CD14-positive monocyte (primary cell): ENCODE measurements around the gene FGFRL1. TPM values are rescaled to one million over a fixed set of nuclear protein-coding genes. Genes with fewer than 3 reads are reported as not detected.

Experiments
- DNase-seq, 3 donors: peaks; one replicate each; pipeline ENCODE4 v3.0.0-alpha.2; 2011 to 2022
- H2AFZ ChIP-seq: 2 replicates; pipeline ENCODE4 v1.6.0; 2012; ENCODE audit warnings: mild to moderate bottlenecking, low read depth, low read length, inconsistent platforms; ENCODE audit not compliant: insufficient read depth, poor library complexity, severe bottlenecking
- H3K27ac ChIP-seq, 2 donors: 1 replicate in 1 of 2; 2 replicates in 1 of 2; pipeline ENCODE4 v1.5.1; 2012 to 2013; ENCODE audit warnings: low read length in 2 of 2, control low read depth in 1 of 2, inconsistent platforms in 1 of 2, low read depth in 1 of 2, mild to moderate bottlenecking in 1 of 2
- H3K27me3 ChIP-seq, 2 donors: one replicate each; pipeline versions ENCODE4 v1.6.0 to v1.6.1; 2011 to 2013; ENCODE audit warnings: low read length in 2 of 2; ENCODE audit not compliant: control insufficient read depth in 2 of 2, insufficient read depth in 2 of 2
- H3K36me3 ChIP-seq, 2 donors: replicated peaks in 1 of 2; 1 replicate in 1 of 2; 2 replicates in 1 of 2; pipeline versions ENCODE4 v1.5.1 to v1.6.1; 2012 to 2013; ENCODE audit warnings: low read length in 2 of 2, control low read depth in 1 of 2, inconsistent platforms in 1 of 2, mild to moderate bottlenecking in 1 of 2; ENCODE audit not compliant: insufficient read depth in 2 of 2, control insufficient read depth in 1 of 2
- H3K4me1 ChIP-seq, 2 donors: 1 replicate in 1 of 2; 2 replicates in 1 of 2; pipeline versions ENCODE4 v1.5.1 to v1.6.1; 2012 to 2013; ENCODE audit warnings: low read length in 2 of 2, control low read depth in 1 of 2, inconsistent platforms in 1 of 2, mild to moderate bottlenecking in 1 of 2, moderate library complexity in 1 of 2; ENCODE audit not compliant: insufficient read depth in 2 of 2, control insufficient read depth in 1 of 2
- H3K4me2 ChIP-seq: replicated peaks from 2 replicates; pipeline ENCODE3; 2012; ENCODE audit warnings: low read length, moderate library complexity, mild to moderate bottlenecking; ENCODE audit not compliant: poor library complexity, severe bottlenecking; ENCODE audit errors: extremely low read depth
- H3K4me3 ChIP-seq, 3 experiments: fragments of 200-600 bp in 1 of 3; sonication (generic) in 1 of 3; replicated peaks in 1 of 3; 1 replicate in 2 of 3; 2 replicates in 1 of 3; pipeline ENCODE4 v1.5.1; 2011 to 2013; ENCODE audit warnings: low read length in 3 of 3, mild to moderate bottlenecking in 3 of 3, control low read depth in 2 of 3, low read depth in 2 of 3, inconsistent platforms in 1 of 3, moderate library complexity in 1 of 3
- H3K79me2 ChIP-seq: 2 replicates; pipeline ENCODE4 v1.6.0; 2012; ENCODE audit warnings: mild to moderate bottlenecking, control low read depth, inconsistent platforms, low read length, moderate library complexity; ENCODE audit not compliant: insufficient read depth
- H3K9ac ChIP-seq: 2 replicates; pipeline ENCODE4 v1.6.0; 2017; ENCODE audit warnings: low read length, mild to moderate bottlenecking; ENCODE audit not compliant: insufficient read depth, poor library complexity, severe bottlenecking
- H3K9me3 ChIP-seq, 2 donors: replicated peaks in 1 of 2; 1 replicate in 1 of 2; 2 replicates in 1 of 2; pipeline versions ENCODE4 v1.5.1 to v1.6.1; 2012 to 2013; ENCODE audit warnings: low read length in 2 of 2, control low read depth in 1 of 2; ENCODE audit not compliant: control insufficient read depth in 1 of 2, insufficient read depth in 1 of 2
- H4K20me1 ChIP-seq: 2 replicates; pipeline ENCODE4 v1.6.0; 2012; ENCODE audit warnings: mild to moderate bottlenecking, low read length, control low read depth, moderate library complexity; ENCODE audit not compliant: insufficient read depth
- H3K27ac Mint-ChIP-seq, 7 donors: one replicate each; pipeline ENCODE4 v1.8.0; 2020; ENCODE audit warnings: mild to moderate bottlenecking in 7 of 7, mixed read lengths in 7 of 7, moderate library complexity in 6 of 7, inconsistent platforms in 2 of 7
- H3K27me3 Mint-ChIP-seq, 3 donors: one replicate each; pipeline ENCODE4 v1.8.0; 2021 to 2022; ENCODE audit warnings: low read depth in 3 of 3, mild to moderate bottlenecking in 3 of 3, mixed read lengths in 3 of 3, moderate library complexity in 3 of 3, inconsistent platforms in 1 of 3
- H3K36me3 Mint-ChIP-seq, 2 donors: one replicate each; pipeline ENCODE4 v1.8.0; 2020; ENCODE audit warnings: mixed read lengths in 2 of 2, inconsistent platforms in 1 of 2, mild to moderate bottlenecking in 1 of 2
- H3K4me1 Mint-ChIP-seq: one replicate; pipeline ENCODE4 v1.8.0; 2020; ENCODE audit warnings: mild to moderate bottlenecking, mixed read lengths
- H3K4me3 Mint-ChIP-seq, 2 donors: one replicate each; pipeline ENCODE4 v1.8.0; 2020; ENCODE audit warnings: mild to moderate bottlenecking in 2 of 2, mixed read lengths in 2 of 2, moderate library complexity in 1 of 2
- H3K9me3 Mint-ChIP-seq, 7 donors: one replicate each; pipeline ENCODE4 v1.8.0; 2020 to 2022; ENCODE audit warnings: mixed read lengths in 7 of 7, mild to moderate bottlenecking in 6 of 7, moderate library complexity in 6 of 7, inconsistent platforms in 2 of 7
- WGBS: methylation state at CpG from one replicate; pipeline ENCODE4 v1.1.5; 2013; ENCODE audit warnings: missing lambda C conversion rate; ENCODE audit not compliant: insufficient coverage; 5-methylcytosine and 5-hydroxymethylcytosine counted together
- intact Hi-C, 2 donors: fragments of 100-400 bp; cut with micrococcal nuclease; formaldehyde crosslinking; loops; one replicate each; pipeline versions ENCODE4 v1.15.0 to v1.15.1; 2023
- polyA plus RNA-seq, 3 donors: library from polyadenylated mRNA; depleted of rRNA in 1 of 3; unstranded in 2 of 3; stranded (reverse) in 1 of 3; fragments of 300-500 nt in 2 of 3; fragments of >200 nt in 1 of 3; fragmentation: Illumina TruSeq in 2 of 3; gene quantifications; 1 replicate in 2 of 3; 2 replicates in 1 of 3; pipeline ENCODE4 v1.2.3, GENCODE V29; 2012 to 2021
- TF ChIP-seq, protein P1 (sequence below): fragments of 200-600 bp; IDR thresholded peaks from one replicate; pipeline ENCODE4 v1.8.0; 2022; ENCODE audit warnings: antibody characterized with exemption, mild to moderate bottlenecking

The FGFRL1 gene
- polyA plus RNA-seq, 3 donors = 0.17 to 77.7 (median 0.28) TPM

DNA sequence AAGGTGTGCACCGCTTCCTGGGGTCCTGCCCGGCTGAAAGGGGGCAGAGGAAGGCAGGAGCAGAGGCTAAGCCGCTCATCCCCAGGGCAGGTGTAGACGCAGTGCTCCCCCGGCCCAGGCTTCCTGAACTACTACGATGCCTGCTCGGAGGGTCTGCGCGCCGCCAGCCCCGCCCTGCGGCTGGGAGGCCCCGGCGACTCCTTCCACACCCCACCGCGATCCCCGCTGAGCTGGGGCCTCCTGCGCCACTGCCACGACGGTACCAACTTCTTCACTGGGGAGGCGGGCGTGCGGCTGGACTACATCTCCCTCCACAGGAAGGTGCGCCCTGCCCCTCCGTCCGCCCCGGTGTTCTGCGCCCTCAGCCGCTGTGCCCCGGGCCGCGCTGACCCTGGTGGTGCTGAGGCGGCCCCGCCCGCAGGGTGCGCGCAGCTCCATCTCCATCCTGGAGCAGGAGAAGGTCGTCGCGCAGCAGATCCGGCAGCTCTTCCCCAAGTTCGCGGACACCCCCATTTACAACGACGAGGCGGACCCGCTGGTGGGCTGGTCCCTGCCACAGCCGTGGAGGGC, 9.8 kb upstream of the FGFRL1 start:
- Mint-ChIP-seq H3K9me3 (peaks cover 2 to 35% (median 5%) of the 10 kb centered on the region in 7 donors), H3K36me3 (no peaks in the 10 kb centered on the region), H3K4me3 (peak overlapping the region in 1 of 2 donors; percentile 83), H3K27ac (no peak overlapping the region), H3K4me1 (peaks cover 4% of the 10 kb centered on the region), H3K27me3 (peaks cover 66 to 90% (median 68%) of the 10 kb centered on the region in 3 donors)
- no peak overlapping the region for H3K4me2 ChIP-seq
- no peak overlapping the region for H3K4me3 ChIP-seq
- no peak overlapping the region for H3K27ac ChIP-seq
- H2AFZ ChIP-seq = no peak overlapping the region
- DNase-seq = no peak
- H3K27me3 ChIP-seq = peaks cover 20 to 81% of the 10 kb centered on the region in 2 donors
- TF ChIP-seq, protein P1, sequence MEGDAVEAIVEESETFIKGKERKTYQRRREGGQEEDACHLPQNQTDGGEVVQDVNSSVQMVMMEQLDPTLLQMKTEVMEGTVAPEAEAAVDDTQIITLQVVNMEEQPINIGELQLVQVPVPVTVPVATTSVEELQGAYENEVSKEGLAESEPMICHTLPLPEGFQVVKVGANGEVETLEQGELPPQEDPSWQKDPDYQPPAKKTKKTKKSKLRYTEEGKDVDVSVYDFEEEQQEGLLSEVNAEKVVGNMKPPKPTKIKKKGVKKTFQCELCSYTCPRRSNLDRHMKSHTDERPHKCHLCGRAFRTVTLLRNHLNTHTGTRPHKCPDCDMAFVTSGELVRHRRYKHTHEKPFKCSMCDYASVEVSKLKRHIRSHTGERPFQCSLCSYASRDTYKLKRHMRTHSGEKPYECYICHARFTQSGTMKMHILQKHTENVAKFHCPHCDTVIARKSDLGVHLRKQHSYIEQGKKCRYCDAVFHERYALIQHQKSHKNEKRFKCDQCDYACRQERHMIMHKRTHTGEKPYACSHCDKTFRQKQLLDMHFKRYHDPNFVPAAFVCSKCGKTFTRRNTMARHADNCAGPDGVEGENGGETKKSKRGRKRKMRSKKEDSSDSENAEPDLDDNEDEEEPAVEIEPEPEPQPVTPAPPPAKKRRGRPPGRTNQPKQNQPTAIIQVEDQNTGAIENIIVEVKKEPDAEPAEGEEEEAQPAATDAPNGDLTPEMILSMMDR = no peak
- peaks cover 26% of the 10 kb centered on the region for H4K20me1 ChIP-seq
- no peaks in the 10 kb centered on the region for H3K79me2 ChIP-seq
- intact Hi-C loops = loop anchor here (10.0 kb wide), 1 partner anchor 583 kb away; no protein-coding TSS in a partner anchor
- peaks cover 2 to 8% of the 10 kb centered on the region in 2 donors for H3K9me3 ChIP-seq
- WGBS = 27% methylated on average over 47 of the region's 48 CpGs
- H3K36me3 ChIP-seq = no peaks in the 10 kb centered on the region
- no peak overlapping the region for H3K9ac ChIP-seq
- peaks cover 7 to 12% of the 10 kb centered on the region in 2 donors for H3K4me1 ChIP-seq

GRCh38 chr4:1002131-1002630, 9.2 kb upstream of the FGFRL1 start:
- H3K27me3 Mint-ChIP-seq = peaks cover 65 to 90% (median 68%) of the 10 kb centered on the region in 3 donors
- Histone ChIP-seq H3K27me3 (peaks cover 18 to 82% of the 10 kb centered on the region in 2 donors), H3K9ac (no peak overlapping the region), H3K4me2 (peak overlapping the region; percentile 11), H3K4me1 (peaks cover 7 to 12% of the 10 kb centered on the region in 2 donors), H3K4me3 (no peak overlapping the region), H3K27ac (no peak overlapping the region), H2AFZ (no peak overlapping the region), H3K9me3 (peaks cover 5 to 7% of the 10 kb centered on the region in 2 donors), H4K20me1 (peaks cover 23% of the 10 kb centered on the region), H3K79me2 (no peaks in the 10 kb centered on the region), H3K36me3 (no peaks in the 10 kb centered on the region)
- H3K9me3 Mint-ChIP-seq = peaks cover 6 to 35% (median 11%) of the 10 kb centered on the region in 7 donors
- WGBS = 1% methylated on average over 54 of the region's 54 CpGs
- TF ChIP-seq, protein P1 = no peak
- DNase-seq = peak in 2 of 3 donors; percentile 16 to 36
- intact Hi-C loops = loop anchor here (10.0 kb wide), 1 partner anchor 583 kb away; no protein-coding TSS in a partner anchor
- H3K4me1 Mint-ChIP-seq = peaks cover 3% of the 10 kb centered on the region
- H3K36me3 Mint-ChIP-seq = no peaks in the 10 kb centered on the region
- peak overlapping the region; percentile 41 to 83 for H3K4me3 Mint-ChIP-seq
- H3K27ac Mint-ChIP-seq = no peak overlapping the region
